CD14-positive monocyte (primary cell): ENCODE measurements around the gene CLDN5. TPM values are rescaled to one million over a fixed set of nuclear protein-coding genes. Genes with fewer than 3 reads are reported as not detected.
A peak's percentile ranks its signal among the peaks of the same experiment; 100 is the strongest.

ENCODE experiments used
- DNase-seq, 3 donors: peaks; one replicate each; pipeline ENCODE4 v3.0.0-alpha.2; 2011 to 2022
- H2AFZ ChIP-seq: 2 replicates; pipeline ENCODE4 v1.6.0; 2012; ENCODE audit warnings: mild to moderate bottlenecking, low read depth, low read length, inconsistent platforms; ENCODE audit not compliant: insufficient read depth, poor library complexity, severe bottlenecking
- H3K27ac ChIP-seq, 2 donors: 1 replicate in 1 of 2; 2 replicates in 1 of 2; pipeline ENCODE4 v1.5.1; 2012 to 2013; ENCODE audit warnings: low read length in 2 of 2, control low read depth in 1 of 2, inconsistent platforms in 1 of 2, low read depth in 1 of 2, mild to moderate bottlenecking in 1 of 2
- H3K27me3 ChIP-seq, 2 donors: one replicate each; pipeline versions ENCODE4 v1.6.0 to v1.6.1; 2011 to 2013; ENCODE audit warnings: low read length in 2 of 2; ENCODE audit not compliant: control insufficient read depth in 2 of 2, insufficient read depth in 2 of 2
- H3K36me3 ChIP-seq, 2 donors: replicated peaks in 1 of 2; 1 replicate in 1 of 2; 2 replicates in 1 of 2; pipeline versions ENCODE4 v1.5.1 to v1.6.1; 2012 to 2013; ENCODE audit warnings: low read length in 2 of 2, control low read depth in 1 of 2, inconsistent platforms in 1 of 2, mild to moderate bottlenecking in 1 of 2; ENCODE audit not compliant: insufficient read depth in 2 of 2, control insufficient read depth in 1 of 2
- H3K4me1 ChIP-seq, 2 donors: 1 replicate in 1 of 2; 2 replicates in 1 of 2; pipeline versions ENCODE4 v1.5.1 to v1.6.1; 2012 to 2013; ENCODE audit warnings: low read length in 2 of 2, control low read depth in 1 of 2, inconsistent platforms in 1 of 2, mild to moderate bottlenecking in 1 of 2, moderate library complexity in 1 of 2; ENCODE audit not compliant: insufficient read depth in 2 of 2, control insufficient read depth in 1 of 2
- H3K4me2 ChIP-seq: replicated peaks from 2 replicates; pipeline ENCODE3; 2012; ENCODE audit warnings: low read length, moderate library complexity, mild to moderate bottlenecking; ENCODE audit not compliant: poor library complexity, severe bottlenecking; ENCODE audit errors: extremely low read depth
- H3K4me3 ChIP-seq, 3 experiments: fragments of 200-600 bp in 1 of 3; sonication (generic) in 1 of 3; replicated peaks in 1 of 3; 1 replicate in 2 of 3; 2 replicates in 1 of 3; pipeline ENCODE4 v1.5.1; 2011 to 2013; ENCODE audit warnings: low read length in 3 of 3, mild to moderate bottlenecking in 3 of 3, control low read depth in 2 of 3, low read depth in 2 of 3, inconsistent platforms in 1 of 3, moderate library complexity in 1 of 3
- H3K79me2 ChIP-seq: 2 replicates; pipeline ENCODE4 v1.6.0; 2012; ENCODE audit warnings: mild to moderate bottlenecking, control low read depth, inconsistent platforms, low read length, moderate library complexity; ENCODE audit not compliant: insufficient read depth
- H3K9ac ChIP-seq: 2 replicates; pipeline ENCODE4 v1.6.0; 2017; ENCODE audit warnings: low read length, mild to moderate bottlenecking; ENCODE audit not compliant: insufficient read depth, poor library complexity, severe bottlenecking
- H3K9me3 ChIP-seq, 2 donors: replicated peaks in 1 of 2; 1 replicate in 1 of 2; 2 replicates in 1 of 2; pipeline versions ENCODE4 v1.5.1 to v1.6.1; 2012 to 2013; ENCODE audit warnings: low read length in 2 of 2, control low read depth in 1 of 2; ENCODE audit not compliant: control insufficient read depth in 1 of 2, insufficient read depth in 1 of 2
- H4K20me1 ChIP-seq: 2 replicates; pipeline ENCODE4 v1.6.0; 2012; ENCODE audit warnings: mild to moderate bottlenecking, low read length, control low read depth, moderate library complexity; ENCODE audit not compliant: insufficient read depth
- H3K27ac Mint-ChIP-seq, 7 donors: one replicate each; pipeline ENCODE4 v1.8.0; 2020; ENCODE audit warnings: mild to moderate bottlenecking in 7 of 7, mixed read lengths in 7 of 7, moderate library complexity in 6 of 7, inconsistent platforms in 2 of 7
- H3K27me3 Mint-ChIP-seq, 3 donors: one replicate each; pipeline ENCODE4 v1.8.0; 2021 to 2022; ENCODE audit warnings: low read depth in 3 of 3, mild to moderate bottlenecking in 3 of 3, mixed read lengths in 3 of 3, moderate library complexity in 3 of 3, inconsistent platforms in 1 of 3
- H3K36me3 Mint-ChIP-seq, 2 donors: one replicate each; pipeline ENCODE4 v1.8.0; 2020; ENCODE audit warnings: mixed read lengths in 2 of 2, inconsistent platforms in 1 of 2, mild to moderate bottlenecking in 1 of 2
- H3K4me1 Mint-ChIP-seq: one replicate; pipeline ENCODE4 v1.8.0; 2020; ENCODE audit warnings: mild to moderate bottlenecking, mixed read lengths
- H3K4me3 Mint-ChIP-seq, 2 donors: one replicate each; pipeline ENCODE4 v1.8.0; 2020; ENCODE audit warnings: mild to moderate bottlenecking in 2 of 2, mixed read lengths in 2 of 2, moderate library complexity in 1 of 2
- H3K9me3 Mint-ChIP-seq, 7 donors: one replicate each; pipeline ENCODE4 v1.8.0; 2020 to 2022; ENCODE audit warnings: mixed read lengths in 7 of 7, mild to moderate bottlenecking in 6 of 7, moderate library complexity in 6 of 7, inconsistent platforms in 2 of 7
- CTCF ChIP-seq: fragments of 200-600 bp; IDR thresholded peaks from one replicate; pipeline ENCODE4 v1.8.0; 2022; ENCODE audit warnings: antibody characterized with exemption, mild to moderate bottlenecking
- WGBS: methylation state at CpG from one replicate; pipeline ENCODE4 v1.1.5; 2013; ENCODE audit warnings: missing lambda C conversion rate; ENCODE audit not compliant: insufficient coverage; 5-methylcytosine and 5-hydroxymethylcytosine counted together
- intact Hi-C, 2 donors: fragments of 100-400 bp; cut with micrococcal nuclease; formaldehyde crosslinking; loops; one replicate each; pipeline versions ENCODE4 v1.15.0 to v1.15.1; 2023
- polyA plus RNA-seq, 3 donors: library from polyadenylated mRNA; depleted of rRNA in 1 of 3; unstranded in 2 of 3; stranded (reverse) in 1 of 3; fragments of 300-500 nt in 2 of 3; fragments of >200 nt in 1 of 3; fragmentation: Illumina TruSeq in 2 of 3; gene quantifications; 1 replicate in 2 of 3; 2 replicates in 1 of 3; pipeline ENCODE4 v1.2.3, GENCODE V29; 2012 to 2021

CLDN5 gene
- polyA plus RNA-seq, 3 donors: 0.05 to 0.35 (median 0.27) TPM

GRCh38 chr22:19565382-19566278 is 41.4 kb upstream of the CLDN5 start:
- Mint-ChIP-seq H3K27me3 (peaks cover 4% of the 10 kb centered on the region in 3 donors), H3K4me3 (no peak overlapping the region), H3K9me3 (peaks cover 0 to 10% (median 0%) of the 10 kb centered on the region in 7 donors), H3K36me3 (no peaks in the 10 kb centered on the region), H3K4me1 (peaks cover 10% of the 10 kb centered on the region), H3K27ac (no peak overlapping the region)
- DNase-seq: no peak
- H3K4me1 ChIP-seq: peaks cover 9 to 11% of the 10 kb centered on the region in 2 donors
- no peaks in the 10 kb centered on the region for H3K9me3 ChIP-seq
- TF ChIP-seq CTCF: no peak
- H3K4me3 ChIP-seq: peak overlapping the region in 1 of 3 experiments; percentile 2
- WGBS: 78% methylated on average over 3 of the region's 11 CpGs
- peak overlapping the region in 1 of 2 donors; percentile 34 for H3K27ac ChIP-seq
- intact Hi-C loops: no loop called here
- H2AFZ ChIP-seq: peak overlapping the region; percentile 41
- no peaks in the 10 kb centered on the region for H3K36me3 ChIP-seq
- H3K9ac ChIP-seq: no peak overlapping the region
- H3K79me2 ChIP-seq: no peaks in the 10 kb centered on the region
- peak overlapping the region; percentile 16 for H3K4me2 ChIP-seq
- no peaks in the 10 kb centered on the region for H3K27me3 ChIP-seq
- no peaks in the 10 kb centered on the region for H4K20me1 ChIP-seq

GRCh38 chr22:19559956-19560355 is 35.7 kb upstream of the CLDN5 start:
- H3K27me3 Mint-ChIP-seq: peaks cover 2 to 5% (median 5%) of the 10 kb centered on the region in 3 donors
- WGBS: 93% methylated on average over 2 of the region's 2 CpGs
- H3K36me3 Mint-ChIP-seq: no peaks in the 10 kb centered on the region
- no peaks in the 10 kb centered on the region for H3K4me1 Mint-ChIP-seq
- intact Hi-C loops: no loop called here
- H3K4me3 Mint-ChIP-seq: no peak overlapping the region
- no peak for TF ChIP-seq CTCF
- H3K9me3 ChIP-seq: no peaks in the 10 kb centered on the region
- DNase-seq: no peak
- no peaks in the 10 kb centered on the region for H3K79me2 ChIP-seq
- no peak overlapping the region for H3K4me3 ChIP-seq
- H3K36me3 ChIP-seq: no peaks in the 10 kb centered on the region
- peaks cover 0 to 8% (median 0%) of the 10 kb centered on the region in 7 donors for H3K9me3 Mint-ChIP-seq
- no peak overlapping the region for H3K27ac Mint-ChIP-seq
- no peak overlapping the region for H3K27ac ChIP-seq
- H3K27me3 ChIP-seq: no peaks in the 10 kb centered on the region
- H3K4me1 ChIP-seq: no peaks in the 10 kb centered on the region
- H3K9ac ChIP-seq: no peak overlapping the region
- no peaks in the 10 kb centered on the region for H4K20me1 ChIP-seq
- no peak overlapping the region for H2AFZ ChIP-seq
- H3K4me2 ChIP-seq: no peak overlapping the region
